HCT116 (cell line): ENCODE measurements around the gene CEP152. TPM values are rescaled to one million over a fixed set of nuclear protein-coding genes. Genes with fewer than 3 reads are reported as not detected.

Experiments
- ATAC-seq: fragments of 200-7000 bp; cut with Tn5 transposase; 2 replicates; pipeline ENCODE4 v1.9.1; 2020; ENCODE audit warnings: mild to moderate bottlenecking, moderate library complexity
- BruUV-seq: library from RNA; stranded (reverse); fragments of 400-500 nt; replicated peaks from 2 replicates; lab custom pipeline; 2021; lab: Mats Ljungman, UMichigan
- CTCF ChIA-PET: fragments of 300-600 bp; sonication (Branson Sonifier 250); formaldehyde crosslinking; loops from one replicate; lab custom pipeline; 2021; ENCODE audit warnings: antibody characterized with exemption; lab: Charles Lee
- POLR2A ChIA-PET: fragments of 300-600, 350-600 bp; sonication (Branson Sonifier 250); formaldehyde crosslinking; loops from one replicate; lab custom pipeline; 2021; ENCODE audit warnings: antibody characterized with exemption; lab: Charles Lee
- RAD21 ChIA-PET, 2 experiments: fragments of 300-600 bp; sonication (Branson Sonifier 250); formaldehyde crosslinking; loops; one replicate each; lab custom pipeline; 2023; ENCODE audit warnings: low total read pairs in 2 of 2; ENCODE audit not compliant: uncharacterized antibody in 2 of 2, unreplicated experiment in 2 of 2, low non-redundant PET in 1 of 2; lab: Charles Lee
- DNase-seq: peaks from one replicate; pipeline ENCODE4 v3.0.0-alpha.2; 2010; ENCODE audit warnings: low read depth, low spot score
- H2AFZ ChIP-seq: fragments of 200-600 bp; shearing (Covaris generic), sonication (generic); 2 replicates; pipeline ENCODE4 v1.6.1; 2017; ENCODE audit warnings: low read depth, mixed run types, mixed read lengths, antibody characterized with exemption, low read length; ENCODE audit not compliant: poor library complexity, severe bottlenecking
- H3K27ac ChIP-seq: 2 replicates; pipeline ENCODE4 v1.5.1; 2012; ENCODE audit warnings: low read depth, low read length
- H3K27me3 ChIP-seq: fragments of 200-600 bp; sonication (generic); 2 replicates; pipeline ENCODE4 v1.6.1; 2016; ENCODE audit warnings: mixed run types, low read length, mixed read lengths; ENCODE audit not compliant: insufficient read depth
- H3K36me3 ChIP-seq, 2 experiments: fragments of 200-500 bp in 1 of 2; fragments of 200-600 bp in 1 of 2; sonication (Bioruptor generic) in 1 of 2; sonication (generic) in 1 of 2; 2 replicates each; pipeline versions ENCODE4 v1.5.1 to v1.6.1; 2014 to 2016; ENCODE audit warnings: low read length in 2 of 2, inconsistent platforms in 1 of 2, mixed read lengths in 1 of 2, mixed run types in 1 of 2; ENCODE audit not compliant: insufficient read depth in 2 of 2, control insufficient read depth in 1 of 2
- H3K4me1 ChIP-seq, 2 experiments: fragments of 200-600 bp in 1 of 2; sonication (generic) in 1 of 2; 2 replicates each; pipeline versions ENCODE4 v1.5.1 to v1.6.1; 2012 to 2017; ENCODE audit warnings: low read length in 2 of 2, inconsistent platforms in 1 of 2, mild to moderate bottlenecking in 1 of 2, mixed read lengths in 1 of 2, mixed run types in 1 of 2, moderate library complexity in 1 of 2; ENCODE audit not compliant: insufficient read depth in 2 of 2, control insufficient read depth in 1 of 2
- H3K4me2 ChIP-seq: fragments of 200-600 bp; sonication (generic); 2 replicates; pipeline ENCODE4 v1.6.1; 2017; ENCODE audit warnings: mixed run types, low read length, mixed read lengths
- H3K4me3 ChIP-seq, 2 experiments: fragments of 200-600 bp in 1 of 2; sonication (generic) in 1 of 2; replicated peaks in 1 of 2; 2 replicates each; pipeline ENCODE4 v1.5.1; 2011 to 2016; ENCODE audit warnings: low read length in 2 of 2, control low read depth in 1 of 2, low read depth in 1 of 2, mild to moderate bottlenecking in 1 of 2, mixed read lengths in 1 of 2, mixed run types in 1 of 2
- H3K79me2 ChIP-seq: fragments of 200-600 bp; sonication (generic); 2 replicates; pipeline ENCODE4 v1.6.1; 2017; ENCODE audit warnings: mild to moderate bottlenecking, mixed run types, low read length, moderate library complexity, mixed read lengths; ENCODE audit not compliant: insufficient read depth
- H3K9ac ChIP-seq: fragments of 200-600 bp; sonication (generic); 2 replicates; pipeline ENCODE4 v1.6.1; 2016; ENCODE audit warnings: low read length, mixed read lengths
- H3K9me2 ChIP-seq: fragments of 200-600 bp; sonication (generic), shearing (Covaris generic); 2 replicates; pipeline ENCODE4 v1.6.1; 2017; ENCODE audit warnings: mixed run types, mild to moderate bottlenecking, moderate library complexity; ENCODE audit not compliant: insufficient read depth
- H3K9me3 ChIP-seq, 2 experiments: fragments of 200-500 bp in 1 of 2; fragments of 200-600 bp in 1 of 2; sonication (Bioruptor generic) in 1 of 2; sonication (generic) in 1 of 2; 2 replicates each; pipeline ENCODE4 v1.6.1; 2014 to 2017; ENCODE audit warnings: low read length in 2 of 2, mixed read lengths in 2 of 2, inconsistent platforms in 1 of 2, low read depth in 1 of 2, mild to moderate bottlenecking in 1 of 2, mixed run types in 1 of 2, moderate library complexity in 1 of 2; ENCODE audit not compliant: control insufficient read depth in 1 of 2, insufficient read depth in 1 of 2
- H4K20me1 ChIP-seq: fragments of 200-600 bp; sonication (generic), shearing (Covaris generic); 2 replicates; pipeline ENCODE4 v1.6.1; 2017; ENCODE audit warnings: mixed run types, mild to moderate bottlenecking, moderate library complexity; ENCODE audit not compliant: insufficient read depth
- CBX3 ChIP-seq: IDR thresholded peaks from 2 replicates; pipeline ENCODE4 v1.6.1; 2012; ENCODE audit warnings: low read depth
- CEBPB ChIP-seq: IDR thresholded peaks from 2 replicates; pipeline ENCODE4 v1.6.1; 2012; ENCODE audit warnings: low read depth
- EGR1 ChIP-seq: IDR thresholded peaks from 2 replicates; pipeline ENCODE4 v1.6.1; 2012; ENCODE audit warnings: low read depth
- ELF1 ChIP-seq: IDR thresholded peaks from 2 replicates; pipeline ENCODE4 v1.6.1; 2012; ENCODE audit warnings: low read depth, borderline replicate concordance
- EZH2 ChIP-seq: fragments of 200-600 bp; sonication (generic); IDR thresholded peaks from 2 replicates; pipeline ENCODE4 v1.6.1; 2017; ENCODE audit warnings: antibody characterized with exemption, mixed run types
- FOSL1 ChIP-seq: IDR thresholded peaks from 2 replicates; pipeline ENCODE4 v1.6.1; 2012; ENCODE audit warnings: low read depth
- POLR2AphosphoS5 ChIP-seq: IDR thresholded peaks from 2 replicates; pipeline ENCODE4 v1.6.1; 2011; ENCODE audit warnings: mild to moderate bottlenecking, low read depth, low read length, moderate library complexity
- SRF ChIP-seq: IDR thresholded peaks from 2 replicates; pipeline ENCODE4 v1.6.1; 2012; ENCODE audit warnings: low read depth
- intact Hi-C: fragments of 100-400 bp; cut with micrococcal nuclease; formaldehyde crosslinking; loops from 2 replicates; pipeline ENCODE4 v1.10.0; 2022
- total RNA-seq: library from RNA; stranded (reverse); gene quantifications from one replicate; pipeline ENCODE4 v1.2.1, GENCODE V29; 2021; ENCODE audit not compliant: unreplicated experiment
- TF ChIP-seq, protein P1 (sequence below): IDR thresholded peaks from 2 replicates; pipeline ENCODE4 v1.6.1; 2012
- TF ChIP-seq, protein P2 (sequence below): IDR thresholded peaks from 2 replicates; pipeline ENCODE4 v1.6.1; 2012; ENCODE audit warnings: low read depth
- TF ChIP-seq, protein P3 (sequence below), 3 experiments: fragments of 200-600 bp in 1 of 3; sonication (generic) in 1 of 3; IDR thresholded peaks in 2 of 3; conservative IDR thresholded peaks in 1 of 3; 2 replicates each; pipeline ENCODE4 v1.5.1; 2012 to 2017; ENCODE audit warnings: low read depth in 2 of 3, low read length in 2 of 3, antibody characterized with exemption in 1 of 3, borderline replicate concordance in 1 of 3, control low read depth in 1 of 3, mild to moderate bottlenecking in 1 of 3, mixed read lengths in 1 of 3, mixed run types in 1 of 3, moderate library complexity in 1 of 3; ENCODE audit not compliant: insufficient read depth in 1 of 3
- TF ChIP-seq, protein P4 (sequence below): IDR thresholded peaks from 2 replicates; pipeline ENCODE4 v1.6.1; 2011; ENCODE audit warnings: mild to moderate bottlenecking, low read length, moderate library complexity; ENCODE audit not compliant: insufficient replicate concordance; ENCODE audit errors: extremely low read depth

Gene CEP152
- total RNA-seq, 1 experiment from 2014 or later = 19.7 TPM

DNA sequence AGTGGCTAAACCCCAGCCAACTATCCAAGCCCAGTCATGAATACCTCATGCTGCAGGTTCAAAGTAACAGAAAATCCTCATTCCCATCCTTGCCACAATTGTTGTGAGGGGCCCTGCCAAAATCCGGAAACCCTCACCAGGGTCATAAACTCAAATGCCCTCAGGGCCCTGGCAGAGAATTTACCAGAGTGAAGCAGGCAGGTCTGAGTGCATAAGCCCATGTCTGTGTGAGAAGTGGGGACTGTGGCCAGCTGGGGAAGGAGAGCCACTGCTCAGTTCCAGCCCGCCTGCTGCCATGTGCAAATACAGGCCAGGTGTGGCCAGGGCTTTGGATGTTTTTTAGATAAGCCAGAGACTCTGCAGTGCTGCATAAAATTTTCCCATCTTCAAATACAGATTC lies 7.0 kb downstream of the CEP152 start:
- ChIA-PET RAD21 (no interaction called here), POLR2A (no interaction called here), CTCF (no interaction called here)
- BruUV-seq = no TSS peak
- no peaks in the 10 kb centered on the region for H3K9me3 ChIP-seq
- DNase-seq = no peak
- no peak overlapping the region for H2AFZ ChIP-seq
- H3K27ac ChIP-seq = no peak overlapping the region
- intact Hi-C loops = no loop called here
- peaks cover 0 to 6% of the 10 kb centered on the region in 2 experiments; a peak in 1 of 4 replicates for H3K36me3 ChIP-seq
- no peaks in the 10 kb centered on the region for H3K27me3 ChIP-seq
- no peak for ATAC-seq
- no peak overlapping the region for H3K4me2 ChIP-seq
- H3K79me2 ChIP-seq = peaks cover 95% of the 10 kb centered on the region
- H4K20me1 ChIP-seq = no peaks in the 10 kb centered on the region
- no peaks in the 10 kb centered on the region for H3K9me2 ChIP-seq
- no peaks in the 10 kb centered on the region for H3K4me1 ChIP-seq
- H3K9ac ChIP-seq = no peak overlapping the region
- no peak for TF ChIP-seq EZH2
- no peak for TF ChIP-seq POLR2AphosphoS5
- TF ChIP-seq, protein P1, sequence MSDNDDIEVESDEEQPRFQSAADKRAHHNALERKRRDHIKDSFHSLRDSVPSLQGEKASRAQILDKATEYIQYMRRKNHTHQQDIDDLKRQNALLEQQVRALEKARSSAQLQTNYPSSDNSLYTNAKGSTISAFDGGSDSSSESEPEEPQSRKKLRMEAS = no peak
- no peak for TF ChIP-seq EGR1
- TF ChIP-seq, protein P2, sequence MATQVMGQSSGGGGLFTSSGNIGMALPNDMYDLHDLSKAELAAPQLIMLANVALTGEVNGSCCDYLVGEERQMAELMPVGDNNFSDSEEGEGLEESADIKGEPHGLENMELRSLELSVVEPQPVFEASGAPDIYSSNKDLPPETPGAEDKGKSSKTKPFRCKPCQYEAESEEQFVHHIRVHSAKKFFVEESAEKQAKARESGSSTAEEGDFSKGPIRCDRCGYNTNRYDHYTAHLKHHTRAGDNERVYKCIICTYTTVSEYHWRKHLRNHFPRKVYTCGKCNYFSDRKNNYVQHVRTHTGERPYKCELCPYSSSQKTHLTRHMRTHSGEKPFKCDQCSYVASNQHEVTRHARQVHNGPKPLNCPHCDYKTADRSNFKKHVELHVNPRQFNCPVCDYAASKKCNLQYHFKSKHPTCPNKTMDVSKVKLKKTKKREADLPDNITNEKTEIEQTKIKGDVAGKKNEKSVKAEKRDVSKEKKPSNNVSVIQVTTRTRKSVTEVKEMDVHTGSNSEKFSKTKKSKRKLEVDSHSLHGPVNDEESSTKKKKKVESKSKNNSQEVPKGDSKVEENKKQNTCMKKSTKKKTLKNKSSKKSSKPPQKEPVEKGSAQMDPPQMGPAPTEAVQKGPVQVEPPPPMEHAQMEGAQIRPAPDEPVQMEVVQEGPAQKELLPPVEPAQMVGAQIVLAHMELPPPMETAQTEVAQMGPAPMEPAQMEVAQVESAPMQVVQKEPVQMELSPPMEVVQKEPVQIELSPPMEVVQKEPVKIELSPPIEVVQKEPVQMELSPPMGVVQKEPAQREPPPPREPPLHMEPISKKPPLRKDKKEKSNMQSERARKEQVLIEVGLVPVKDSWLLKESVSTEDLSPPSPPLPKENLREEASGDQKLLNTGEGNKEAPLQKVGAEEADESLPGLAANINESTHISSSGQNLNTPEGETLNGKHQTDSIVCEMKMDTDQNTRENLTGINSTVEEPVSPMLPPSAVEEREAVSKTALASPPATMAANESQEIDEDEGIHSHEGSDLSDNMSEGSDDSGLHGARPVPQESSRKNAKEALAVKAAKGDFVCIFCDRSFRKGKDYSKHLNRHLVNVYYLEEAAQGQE = no peak
- TF ChIP-seq ELF1 = no peak
- TF ChIP-seq, protein P3, sequence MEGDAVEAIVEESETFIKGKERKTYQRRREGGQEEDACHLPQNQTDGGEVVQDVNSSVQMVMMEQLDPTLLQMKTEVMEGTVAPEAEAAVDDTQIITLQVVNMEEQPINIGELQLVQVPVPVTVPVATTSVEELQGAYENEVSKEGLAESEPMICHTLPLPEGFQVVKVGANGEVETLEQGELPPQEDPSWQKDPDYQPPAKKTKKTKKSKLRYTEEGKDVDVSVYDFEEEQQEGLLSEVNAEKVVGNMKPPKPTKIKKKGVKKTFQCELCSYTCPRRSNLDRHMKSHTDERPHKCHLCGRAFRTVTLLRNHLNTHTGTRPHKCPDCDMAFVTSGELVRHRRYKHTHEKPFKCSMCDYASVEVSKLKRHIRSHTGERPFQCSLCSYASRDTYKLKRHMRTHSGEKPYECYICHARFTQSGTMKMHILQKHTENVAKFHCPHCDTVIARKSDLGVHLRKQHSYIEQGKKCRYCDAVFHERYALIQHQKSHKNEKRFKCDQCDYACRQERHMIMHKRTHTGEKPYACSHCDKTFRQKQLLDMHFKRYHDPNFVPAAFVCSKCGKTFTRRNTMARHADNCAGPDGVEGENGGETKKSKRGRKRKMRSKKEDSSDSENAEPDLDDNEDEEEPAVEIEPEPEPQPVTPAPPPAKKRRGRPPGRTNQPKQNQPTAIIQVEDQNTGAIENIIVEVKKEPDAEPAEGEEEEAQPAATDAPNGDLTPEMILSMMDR (IDR thresholded peaks at IDR 0.05 in 2 of 3, conservative IDR thresholded peaks at IDR 0.05 in 1 of 3; ENCODE audit: borderline replicate concordance in 1 of 3, insufficient read depth in 1 of 3, low read depth in 2 of 3, low read length in 2 of 3) = no peak
- TF ChIP-seq FOSL1 = no peak
- TF ChIP-seq, protein P4, sequence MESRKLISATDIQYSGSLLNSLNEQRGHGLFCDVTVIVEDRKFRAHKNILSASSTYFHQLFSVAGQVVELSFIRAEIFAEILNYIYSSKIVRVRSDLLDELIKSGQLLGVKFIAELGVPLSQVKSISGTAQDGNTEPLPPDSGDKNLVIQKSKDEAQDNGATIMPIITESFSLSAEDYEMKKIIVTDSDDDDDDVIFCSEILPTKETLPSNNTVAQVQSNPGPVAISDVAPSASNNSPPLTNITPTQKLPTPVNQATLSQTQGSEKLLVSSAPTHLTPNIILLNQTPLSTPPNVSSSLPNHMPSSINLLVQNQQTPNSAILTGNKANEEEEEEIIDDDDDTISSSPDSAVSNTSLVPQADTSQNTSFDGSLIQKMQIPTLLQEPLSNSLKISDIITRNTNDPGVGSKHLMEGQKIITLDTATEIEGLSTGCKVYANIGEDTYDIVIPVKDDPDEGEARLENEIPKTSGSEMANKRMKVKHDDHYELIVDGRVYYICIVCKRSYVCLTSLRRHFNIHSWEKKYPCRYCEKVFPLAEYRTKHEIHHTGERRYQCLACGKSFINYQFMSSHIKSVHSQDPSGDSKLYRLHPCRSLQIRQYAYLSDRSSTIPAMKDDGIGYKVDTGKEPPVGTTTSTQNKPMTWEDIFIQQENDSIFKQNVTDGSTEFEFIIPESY = no peak
- TF ChIP-seq CEBPB = no peak
- TF ChIP-seq SRF = no peak
- TF ChIP-seq CBX3 = no peak
- H3K4me3 ChIP-seq = no peak overlapping the region
